Endothelial cell of umbilical vein (primary cell): ENCODE measurements around the gene TMEM222.

Source experiments
- CTCF ChIP-seq, 2 donors: IDR thresholded peaks; 1 replicate in 1 of 2; 2 replicates in 1 of 2; pipeline ENCODE4 v1.5.1; 2011; ENCODE audit warnings: low read length in 2 of 2, mild to moderate bottlenecking in 2 of 2, moderate library complexity in 2 of 2, control low read depth in 1 of 2, inconsistent platforms in 1 of 2, low read depth in 1 of 2; ENCODE audit not compliant: insufficient read depth in 1 of 2; ENCODE audit errors: extremely low read depth in 1 of 2
- EZH2 ChIP-seq: IDR thresholded peaks from 2 replicates; pipeline ENCODE4 v1.6.1; 2012; ENCODE audit warnings: borderline replicate concordance, low read depth, mild to moderate bottlenecking, moderate library complexity, low read length, inconsistent platforms; ENCODE audit not compliant: severe bottlenecking
- GATA2 ChIP-seq: IDR thresholded peaks from 2 replicates; pipeline ENCODE4 v1.7.0; 2011; ENCODE audit warnings: low read depth, mild to moderate bottlenecking, moderate library complexity, mixed read lengths, low read length; ENCODE audit not compliant: insufficient read length, insufficient read depth
- JUN ChIP-seq: IDR thresholded peaks from 2 replicates; pipeline ENCODE4 v1.6.1; 2011; ENCODE audit warnings: borderline replicate concordance, low read depth; ENCODE audit not compliant: insufficient read length, insufficient read depth
- POLR2A ChIP-seq: IDR thresholded peaks from 2 replicates; pipeline ENCODE4 v1.6.1; 2012; ENCODE audit warnings: low read depth, mild to moderate bottlenecking, control low read depth, low read length
- POLR2AphosphoS5 ChIP-seq: IDR thresholded peaks from 2 replicates; pipeline ENCODE4 v1.6.1; 2012; ENCODE audit warnings: low read depth, mild to moderate bottlenecking, control low read depth, low read length, moderate library complexity; ENCODE audit not compliant: insufficient read depth
- TF ChIP-seq, protein P1 (sequence below): IDR thresholded peaks from 2 replicates; pipeline ENCODE4 v1.6.1; 2011; ENCODE audit not compliant: insufficient read depth, insufficient read length

DNA sequence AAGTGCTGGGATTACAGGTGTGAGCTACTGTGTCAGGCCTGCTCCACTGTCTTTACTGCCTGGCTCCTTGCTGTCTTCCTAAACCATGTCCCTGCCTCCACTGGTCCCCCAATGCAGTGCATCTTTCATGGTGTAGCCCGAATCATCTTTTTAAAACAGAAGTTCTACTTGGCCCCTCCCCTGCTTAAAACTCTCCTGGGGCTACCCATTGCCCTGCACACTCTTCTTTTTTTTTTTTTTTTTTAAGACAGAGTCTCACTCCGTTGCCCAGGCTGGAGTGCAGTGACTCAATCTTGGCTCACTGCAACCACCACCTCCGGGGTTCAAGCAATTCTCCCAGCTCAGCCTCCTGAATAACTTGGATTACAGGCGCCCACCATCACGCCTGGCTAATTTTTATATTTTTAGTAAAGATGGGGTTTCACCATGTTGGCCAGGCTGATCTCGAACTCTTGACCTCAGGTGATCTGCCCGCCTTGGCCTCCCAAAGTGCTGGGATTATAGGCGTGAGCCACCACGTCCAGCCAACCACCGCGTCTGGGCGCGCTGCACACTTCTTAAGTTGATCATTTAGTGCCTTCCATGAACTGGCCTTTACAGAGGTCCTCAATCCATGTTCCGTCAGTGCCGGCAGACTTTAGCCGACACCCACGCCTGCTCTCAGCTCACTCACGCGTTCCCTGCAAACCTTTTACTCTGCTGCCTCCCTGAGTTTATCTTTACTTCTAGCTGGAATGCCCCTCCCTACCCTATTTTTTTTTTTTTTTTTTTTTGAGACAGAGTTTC is 50.3 kb downstream of the TMEM222 start:
- no peak for TF ChIP-seq CTCF (IDR thresholded peaks at IDR 0.05; ENCODE audit: extremely low read depth in 1 of 2, insufficient read depth in 1 of 2, low read depth in 1 of 2, low read length in 2 of 2)
- TF ChIP-seq EZH2, result no peak
- no peak for TF ChIP-seq POLR2A
- TF ChIP-seq, protein P1, sequence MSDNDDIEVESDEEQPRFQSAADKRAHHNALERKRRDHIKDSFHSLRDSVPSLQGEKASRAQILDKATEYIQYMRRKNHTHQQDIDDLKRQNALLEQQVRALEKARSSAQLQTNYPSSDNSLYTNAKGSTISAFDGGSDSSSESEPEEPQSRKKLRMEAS, result no peak
- no peak for TF ChIP-seq POLR2AphosphoS5
- TF ChIP-seq GATA2, result no peak
- TF ChIP-seq JUN, result no peak
